ENCODE results near the gene SMIM3. TPM values are rescaled to one million over a fixed set of nuclear protein-coding genes. Genes with fewer than 3 reads are reported as not detected.

SMIM3 gene
- polyA plus RNA-seq, 4 donors: 14.2 to 24.6 (median 20.3) TPM

GRCh38 chr5:150781706-150782614, 3.4 kb downstream of the SMIM3 start:
- Histone ChIP-seq H3K4me1 (ENCODE audit: control insufficient read depth in 3 of 3, insufficient read depth in 2 of 3, low read depth in 1 of 3, low read length in 2 of 3) (peaks cover 10 to 54% (median 29%) of the 10 kb centered on the region in 3 donors), H3K9me3 (ENCODE audit: control insufficient read depth in 2 of 2, insufficient read depth in 1 of 2, low read depth in 1 of 2, low read length in 1 of 2) (no peaks in the 10 kb centered on the region), H3K27ac (ENCODE audit: low read depth in 1 of 3, low read length in 2 of 3) (peak overlapping the region; percentile 74 to 84 (median 82)), H3K4me3 (ENCODE audit: low read depth in 1 of 3, low read length in 3 of 3) (no peak overlapping the region), H3K27me3 (ENCODE audit: control insufficient read depth in 3 of 3, insufficient read depth in 3 of 3, low read length in 3 of 3) (no peaks in the 10 kb centered on the region), H3K36me3 (ENCODE audit: control insufficient read depth in 3 of 3, insufficient read depth in 2 of 3, low read depth in 1 of 3, low read length in 3 of 3) (peaks cover 0 to 16% (median 0%) of the 10 kb centered on the region in 3 donors)
- 71 to 84% (median 80%) methylated on average over 10 of the region's 10 CpGs for WGBS, 3 donors
- DNase-seq (peak in 1 of 2 donors; percentile 35), FAIRE-seq (no peak)

- DNase-seq (no peak), FAIRE-seq (no peak)
- H3K4me1 ChIP-seq (ENCODE audit: control insufficient read depth in 3 of 3, insufficient read depth in 2 of 3, low read depth in 1 of 3, low read length in 2 of 3): peaks cover 11 to 54% (median 29%) of the 10 kb centered on the region in 3 donors
- no peaks in the 10 kb centered on the region for H3K27me3 ChIP-seq (ENCODE audit: control insufficient read depth in 3 of 3, insufficient read depth in 3 of 3, low read length in 3 of 3)
- WGBS, 3 donors: 8 to 40% (median 15%) methylated on average over 3 of the region's 3 CpGs
- no peaks in the 10 kb centered on the region for H3K9me3 ChIP-seq (ENCODE audit: control insufficient read depth in 2 of 2, insufficient read depth in 1 of 2, low read depth in 1 of 2, low read length in 1 of 2)
- H3K36me3 ChIP-seq (ENCODE audit: control insufficient read depth in 3 of 3, insufficient read depth in 2 of 3, low read depth in 1 of 3, low read length in 3 of 3): peaks cover 0 to 16% (median 0%) of the 10 kb centered on the region in 3 donors
- peak overlapping the region; percentile 74 to 84 (median 82) for H3K27ac ChIP-seq (ENCODE audit: low read depth in 1 of 3, low read length in 2 of 3)
- no peak overlapping the region for H3K4me3 ChIP-seq (ENCODE audit: low read depth in 1 of 3, low read length in 3 of 3)
Measured at GRCh38 chr5:150782850-150783249, 4.3 kb downstream of the SMIM3 start.

- no peaks in the 10 kb centered on the region for H3K9me3 ChIP-seq (ENCODE audit: control insufficient read depth in 2 of 2, insufficient read depth in 1 of 2, low read depth in 1 of 2, low read length in 1 of 2)
- peaks cover 11 to 52% (median 29%) of the 10 kb centered on the region in 3 donors for H3K4me1 ChIP-seq (ENCODE audit: control insufficient read depth in 3 of 3, insufficient read depth in 2 of 3, low read depth in 1 of 3, low read length in 2 of 3)
- peak overlapping the region; percentile 74 to 84 (median 82) for H3K27ac ChIP-seq (ENCODE audit: low read depth in 1 of 3, low read length in 2 of 3)
- H3K4me3 ChIP-seq (ENCODE audit: low read depth in 1 of 3, low read length in 3 of 3): peak overlapping the region in 1 of 3 donors; percentile 9
- H3K27me3 ChIP-seq (ENCODE audit: control insufficient read depth in 3 of 3, insufficient read depth in 3 of 3, low read length in 3 of 3): no peaks in the 10 kb centered on the region
- FAIRE-seq: no peak
- peak; percentile 93 to 97 for DNase-seq
- 3 to 5% (median 3%) methylated on average over 7 of the region's 7 CpGs for WGBS, 3 donors
- H3K36me3 ChIP-seq (ENCODE audit: control insufficient read depth in 3 of 3, insufficient read depth in 2 of 3, low read depth in 1 of 3, low read length in 3 of 3): peaks cover 0 to 16% (median 0%) of the 10 kb centered on the region in 3 donors
Measured at GRCh38 chr5:150783422-150783928, 4.9 kb downstream of the SMIM3 start.

- Histone ChIP-seq H3K4me3 (ENCODE audit: low read depth in 1 of 3, low read length in 3 of 3) (no peak overlapping the region), H3K27me3 (ENCODE audit: control insufficient read depth in 3 of 3, insufficient read depth in 3 of 3, low read length in 3 of 3) (no peaks in the 10 kb centered on the region), H3K36me3 (ENCODE audit: control insufficient read depth in 3 of 3, insufficient read depth in 2 of 3, low read depth in 1 of 3, low read length in 3 of 3) (peaks cover 0 to 8% (median 0%) of the 10 kb centered on the region in 3 donors), H3K4me1 (ENCODE audit: control insufficient read depth in 3 of 3, insufficient read depth in 2 of 3, low read depth in 1 of 3, low read length in 2 of 3) (peaks cover 17 to 38% (median 34%) of the 10 kb centered on the region in 3 donors), H3K27ac (ENCODE audit: low read depth in 1 of 3, low read length in 2 of 3) (no peak overlapping the region), H3K9me3 (ENCODE audit: control insufficient read depth in 2 of 2, insufficient read depth in 1 of 2, low read depth in 1 of 2, low read length in 1 of 2) (no peaks in the 10 kb centered on the region)
- FAIRE-seq: no peak
- 86 to 96% (median 90%) methylated on average over 1 of the region's 1 CpG for WGBS, 3 donors
- no peak for DNase-seq
Measured at GRCh38 chr5:150785950-150786349, 7.4 kb downstream of the SMIM3 start.

GRCh38 chr5:150786876-150787275, 8.3 kb downstream of the SMIM3 start:
- Histone ChIP-seq H3K27me3 (ENCODE audit: control insufficient read depth in 3 of 3, insufficient read depth in 3 of 3, low read length in 3 of 3) (no peaks in the 10 kb centered on the region), H3K27ac (ENCODE audit: low read depth in 1 of 3, low read length in 2 of 3) (peak overlapping the region in 1 of 3 donors; percentile 32), H3K4me3 (ENCODE audit: low read depth in 1 of 3, low read length in 3 of 3) (no peak overlapping the region), H3K9me3 (ENCODE audit: control insufficient read depth in 2 of 2, insufficient read depth in 1 of 2, low read depth in 1 of 2, low read length in 1 of 2) (no peaks in the 10 kb centered on the region), H3K4me1 (ENCODE audit: control insufficient read depth in 3 of 3, insufficient read depth in 2 of 3, low read depth in 1 of 3, low read length in 2 of 3) (peaks cover 13 to 30% (median 25%) of the 10 kb centered on the region in 3 donors), H3K36me3 (ENCODE audit: control insufficient read depth in 3 of 3, insufficient read depth in 2 of 3, low read depth in 1 of 3, low read length in 3 of 3) (peaks cover 0 to 5% (median 0%) of the 10 kb centered on the region in 3 donors)
- DNase-seq: peak; percentile 49 to 70
- no peak for FAIRE-seq
- WGBS, 3 donors: 21 to 64% (median 32%) methylated on average over 1 of the region's 1 CpG

GRCh38 chr5:150787656-150788055, 9.1 kb downstream of the SMIM3 start:
- Histone ChIP-seq H3K9me3 (ENCODE audit: control insufficient read depth in 2 of 2, insufficient read depth in 1 of 2, low read depth in 1 of 2, low read length in 1 of 2) (no peaks in the 10 kb centered on the region), H3K36me3 (ENCODE audit: control insufficient read depth in 3 of 3, insufficient read depth in 2 of 3, low read depth in 1 of 3, low read length in 3 of 3) (peaks cover 0 to 5% (median 0%) of the 10 kb centered on the region in 3 donors), H3K27ac (ENCODE audit: low read depth in 1 of 3, low read length in 2 of 3) (no peak overlapping the region), H3K4me1 (ENCODE audit: control insufficient read depth in 3 of 3, insufficient read depth in 2 of 3, low read depth in 1 of 3, low read length in 2 of 3) (peaks cover 13 to 23% (median 17%) of the 10 kb centered on the region in 3 donors), H3K27me3 (ENCODE audit: control insufficient read depth in 3 of 3, insufficient read depth in 3 of 3, low read length in 3 of 3) (no peaks in the 10 kb centered on the region), H3K4me3 (ENCODE audit: low read depth in 1 of 3, low read length in 3 of 3) (no peak overlapping the region)
- 25 to 30% (median 28%) methylated on average over 1 of the region's 1 CpG for WGBS, 3 donors
- no peak for FAIRE-seq
- no peak for DNase-seq

GRCh38 chr5:150788977-150789376, 10.4 kb downstream of the SMIM3 start:
- H3K27me3 ChIP-seq (ENCODE audit: control insufficient read depth in 3 of 3, insufficient read depth in 3 of 3, low read length in 3 of 3): no peaks in the 10 kb centered on the region
- DNase-seq (peak in 1 of 2 donors; percentile 62), FAIRE-seq (peak; percentile 88)
- peak overlapping the region in 1 of 3 donors; percentile 3 for H3K27ac ChIP-seq (ENCODE audit: low read depth in 1 of 3, low read length in 2 of 3)
- peaks cover 7 to 15% (median 10%) of the 10 kb centered on the region in 3 donors for H3K4me1 ChIP-seq (ENCODE audit: control insufficient read depth in 3 of 3, insufficient read depth in 2 of 3, low read depth in 1 of 3, low read length in 2 of 3)
- no peaks in the 10 kb centered on the region for H3K9me3 ChIP-seq (ENCODE audit: control insufficient read depth in 2 of 2, insufficient read depth in 1 of 2, low read depth in 1 of 2, low read length in 1 of 2)
- no peak overlapping the region for H3K4me3 ChIP-seq (ENCODE audit: low read depth in 1 of 3, low read length in 3 of 3)
- peaks cover 0 to 5% (median 0%) of the 10 kb centered on the region in 3 donors for H3K36me3 ChIP-seq (ENCODE audit: control insufficient read depth in 3 of 3, insufficient read depth in 2 of 3, low read depth in 1 of 3, low read length in 3 of 3)

GRCh38 chr5:150789450-150789849, 10.9 kb downstream of the SMIM3 start:
- WGBS, 3 donors: 42 to 67% (median 58%) methylated on average over 6 of the region's 6 CpGs
- no peaks in the 10 kb centered on the region for H3K27me3 ChIP-seq (ENCODE audit: control insufficient read depth in 3 of 3, insufficient read depth in 3 of 3, low read length in 3 of 3)
- DNase-seq (no peak), FAIRE-seq (no peak)
- H3K27ac ChIP-seq (ENCODE audit: low read depth in 1 of 3, low read length in 2 of 3): peak overlapping the region in 1 of 3 donors; percentile 65
- H3K9me3 ChIP-seq (ENCODE audit: control insufficient read depth in 2 of 2, insufficient read depth in 1 of 2, low read depth in 1 of 2, low read length in 1 of 2): no peaks in the 10 kb centered on the region
- H3K36me3 ChIP-seq (ENCODE audit: control insufficient read depth in 3 of 3, insufficient read depth in 2 of 3, low read depth in 1 of 3, low read length in 3 of 3): peaks cover 0 to 5% (median 0%) of the 10 kb centered on the region in 3 donors
- H3K4me3 ChIP-seq (ENCODE audit: low read depth in 1 of 3, low read length in 3 of 3): no peak overlapping the region
- H3K4me1 ChIP-seq (ENCODE audit: control insufficient read depth in 3 of 3, insufficient read depth in 2 of 3, low read depth in 1 of 3, low read length in 2 of 3): peaks cover 4 to 15% (median 10%) of the 10 kb centered on the region in 3 donors

Measured in small intestine (tissue), 7 donors.